Choroid plexus epithelial cell (primary cell): ENCODE measurements around the gene PDLIM7.

Experiments used
- DNase-seq: peaks from one replicate; pipeline ENCODE4 v3.0.0-alpha.2; 2010; ENCODE audit warnings: low read depth
- H3K4me3 ChIP-seq: 2 replicates; pipeline ENCODE4 v1.5.1; 2011; ENCODE audit warnings: low read depth, mild to moderate bottlenecking, control low read depth, low read length, moderate library complexity
- CTCF ChIP-seq: conservative IDR thresholded peaks from 2 replicates; pipeline ENCODE4 v1.5.1; 2011; ENCODE audit warnings: low read depth, mild to moderate bottlenecking, control low read depth, inconsistent platforms, low read length, moderate library complexity

Gene PDLIM7

GRCh38 chr5:177433658-177434217 lies 63.7 kb downstream of the PDLIM7 start:
- no peak for DNase-seq
- TF ChIP-seq CTCF = no peak
- H3K4me3 ChIP-seq = no peak overlapping the region
